ENCODE results near the gene RUNX2. TPM values are rescaled to one million over a fixed set of nuclear protein-coding genes. Genes with fewer than 3 reads are reported as not detected.

The RUNX2 gene
- total and polyA plus RNA-seq, 10 of the 15 experiments (the other 5 are each of a cell fraction or from before 2014, with no cell fraction given) = 0.01 to 0.77 (median 0.15) TPM; not detected in 3

GRCh38 chr6:45326698-45327417, 1.3 kb upstream of the RUNX2 start:
- Histone ChIP-seq H3K36me3 (ENCODE audit: control insufficient read depth in 2 of 2, insufficient read depth in 2 of 2, low read length in 1 of 2) (no peaks in the 10 kb centered on the region), H3K9ac (ENCODE audit: control insufficient read depth, insufficient read depth, low read length) (no peak overlapping the region), H3K27ac (ENCODE audit: control insufficient read depth, insufficient read depth) (no peak overlapping the region), H3K79me2 (ENCODE audit: control insufficient read depth, insufficient read depth, low read length) (no peaks in the 10 kb centered on the region), H4K20me1 (ENCODE audit: control insufficient read depth, insufficient read depth) (no peaks in the 10 kb centered on the region), H3K4me3 (no peak overlapping the region), H3K4me1 (ENCODE audit: control insufficient read depth, insufficient read depth, low read length) (no peaks in the 10 kb centered on the region), H3K4me2 (ENCODE audit: control insufficient read depth, insufficient read depth) (no peak overlapping the region), H3K9me3 (replicated peaks; ENCODE audit: control insufficient read depth, insufficient read depth, low read length) (no peaks in the 10 kb centered on the region), H2AFZ (ENCODE audit: control insufficient read depth, low read depth, low read length) (no peak overlapping the region), H3K27me3 (replicated peaks in 1 of 2; ENCODE audit: control insufficient read depth in 2 of 2, insufficient read depth in 2 of 2, low read length in 1 of 2) (no peaks in the 10 kb centered on the region)
- 78% methylated on average over 5 of the region's 5 CpGs for WGBS (ENCODE audit: insufficient coverage, insufficient replicate concordance, low lambda C conversion rate, missing lambda C conversion rate)
- ATAC-seq (no peak), DNase-seq (ENCODE audit: low read depth, low spot score) (no peak), FAIRE-seq (no peak)
- TF ChIP-seq ZZZ3 (IDR thresholded peaks at IDR 0.05; ENCODE audit: control insufficient read depth, insufficient read length, low read depth) = no peak
- no peak for TF ChIP-seq YY1 (IDR thresholded peaks at IDR 0.05; ENCODE audit: low read depth, low read length)
- TF ChIP-seq SMARCA5 (IDR thresholded peaks at IDR 0.05) = no peak
- TF ChIP-seq IKZF1 (conservative IDR thresholded peaks at IDR 0.05) = no peak
- TF ChIP-seq TCF12 (IDR thresholded peaks at IDR 0.05; ENCODE audit: low read depth, low read length) = no peak
- ChIA-PET CTCF (interaction anchor here (1.5 kb wide), 1 partner anchor 603 kb away, joined by 3 read pairs; no protein-coding TSS in a partner anchor), POLR2A (no interaction called here), SMC1A (ENCODE audit: uncharacterized antibody, unreplicated experiment) (interaction anchor here (1.8 kb wide), 1 partner anchor 12 kb away, joined by 5 read pairs; no protein-coding TSS in a partner anchor), RAD21 (ENCODE audit: unreplicated experiment) (no interaction called here)
- in situ Hi-C loops (cut with MboI) (no loop called here), intact Hi-C loops (cut with micrococcal nuclease; ENCODE audit: unreplicated experiment) (no loop called here)
- no TSS peak for BruUV-seq (replicated peaks)

- no peak overlapping the region for H3K4me3 ChIP-seq
- in situ Hi-C loops (cut with MboI) = no loop called here
- intact Hi-C loops (cut with micrococcal nuclease; ENCODE audit: unreplicated experiment) = no loop called here
- BruUV-seq (replicated peaks) = no TSS peak
- ChIA-PET POLR2A (no interaction called here), SMC1A (ENCODE audit: uncharacterized antibody, unreplicated experiment) (interaction anchor here (1.0 to 1.8 kb wide), 2 partner anchors 14 to 16 kb away, joined by 5 read pairs; no protein-coding TSS in a partner anchor), CTCF (interaction anchor here (1.1 kb wide), 1 partner anchor 23 kb away, joined by 4 read pairs; no protein-coding TSS in a partner anchor), RAD21 (ENCODE audit: unreplicated experiment) (no interaction called here)
- no peak for TF ChIP-seq LARP7 (IDR thresholded peaks at IDR 0.05)
- no peak overlapping the region for H3K27ac ChIP-seq (ENCODE audit: control insufficient read depth, insufficient read depth)
- no peaks in the 10 kb centered on the region for H3K4me1 ChIP-seq (ENCODE audit: control insufficient read depth, insufficient read depth, low read length)
- H4K20me1 ChIP-seq (ENCODE audit: control insufficient read depth, insufficient read depth) = no peaks in the 10 kb centered on the region
- no peak overlapping the region for H3K4me2 ChIP-seq (ENCODE audit: control insufficient read depth, insufficient read depth)
- H3K9me3 ChIP-seq (replicated peaks; ENCODE audit: control insufficient read depth, insufficient read depth, low read length) = no peaks in the 10 kb centered on the region
- no peak overlapping the region for H2AFZ ChIP-seq (ENCODE audit: control insufficient read depth, low read depth, low read length)
- no peaks in the 10 kb centered on the region for H3K36me3 ChIP-seq (ENCODE audit: control insufficient read depth in 2 of 2, insufficient read depth in 2 of 2, low read length in 1 of 2)
- no peaks in the 10 kb centered on the region for H3K79me2 ChIP-seq (ENCODE audit: control insufficient read depth, insufficient read depth, low read length)
- FAIRE-seq (no peak), DNase-seq (ENCODE audit: low read depth, low spot score) (no peak), ATAC-seq (no peak)
- H3K27me3 ChIP-seq (replicated peaks in 1 of 2; ENCODE audit: control insufficient read depth in 2 of 2, insufficient read depth in 2 of 2, low read length in 1 of 2) = no peaks in the 10 kb centered on the region
- no peak overlapping the region for H3K9ac ChIP-seq (ENCODE audit: control insufficient read depth, insufficient read depth, low read length)
Observed at GRCh38 chr6:45328523-45328922, 393 bp downstream of the RUNX2 start.
